ENCODE results near the gene SPRYD3.

The SPRYD3 gene

DNA sequence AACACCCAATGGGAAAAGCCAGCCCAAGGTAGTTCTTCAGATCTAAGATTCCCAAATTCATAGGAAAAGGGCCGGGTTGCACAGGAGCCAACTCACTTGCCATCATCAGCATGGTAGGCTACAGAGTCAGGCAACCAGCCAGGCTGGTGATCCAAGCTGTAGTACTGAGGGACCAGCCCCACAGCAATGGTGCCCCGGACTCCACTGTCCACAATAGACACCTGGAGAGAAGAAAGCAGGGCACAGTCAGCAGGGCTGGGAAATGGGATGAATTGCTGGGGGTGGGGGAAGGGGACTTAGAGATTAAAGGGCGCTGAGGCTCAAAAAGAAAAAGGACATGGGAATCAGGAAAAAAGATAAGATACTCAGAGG, 4.2 kb downstream of the SPRYD3 start:
- TF ChIP-seq CREB1 (IDR thresholded peaks at IDR 0.05; ENCODE audit: low read depth) (no peak), YY1 (IDR thresholded peaks at IDR 0.05; ENCODE audit: low read depth) (no peak), TEAD4 (IDR thresholded peaks at IDR 0.05) (no peak), NFIC (IDR thresholded peaks at IDR 0.05) (no peak), EP300 (IDR thresholded peaks at IDR 0.05; ENCODE audit: borderline replicate concordance) (no peak), FOXM1 (IDR thresholded peaks at IDR 0.05; ENCODE audit: borderline replicate concordance, low read depth) (no peak), USF1 (IDR thresholded peaks at IDR 0.05) (no peak), RAD21 (IDR thresholded peaks at IDR 0.05; ENCODE audit: low read depth) (no peak)
- TF ChIP-seq, protein P1, sequence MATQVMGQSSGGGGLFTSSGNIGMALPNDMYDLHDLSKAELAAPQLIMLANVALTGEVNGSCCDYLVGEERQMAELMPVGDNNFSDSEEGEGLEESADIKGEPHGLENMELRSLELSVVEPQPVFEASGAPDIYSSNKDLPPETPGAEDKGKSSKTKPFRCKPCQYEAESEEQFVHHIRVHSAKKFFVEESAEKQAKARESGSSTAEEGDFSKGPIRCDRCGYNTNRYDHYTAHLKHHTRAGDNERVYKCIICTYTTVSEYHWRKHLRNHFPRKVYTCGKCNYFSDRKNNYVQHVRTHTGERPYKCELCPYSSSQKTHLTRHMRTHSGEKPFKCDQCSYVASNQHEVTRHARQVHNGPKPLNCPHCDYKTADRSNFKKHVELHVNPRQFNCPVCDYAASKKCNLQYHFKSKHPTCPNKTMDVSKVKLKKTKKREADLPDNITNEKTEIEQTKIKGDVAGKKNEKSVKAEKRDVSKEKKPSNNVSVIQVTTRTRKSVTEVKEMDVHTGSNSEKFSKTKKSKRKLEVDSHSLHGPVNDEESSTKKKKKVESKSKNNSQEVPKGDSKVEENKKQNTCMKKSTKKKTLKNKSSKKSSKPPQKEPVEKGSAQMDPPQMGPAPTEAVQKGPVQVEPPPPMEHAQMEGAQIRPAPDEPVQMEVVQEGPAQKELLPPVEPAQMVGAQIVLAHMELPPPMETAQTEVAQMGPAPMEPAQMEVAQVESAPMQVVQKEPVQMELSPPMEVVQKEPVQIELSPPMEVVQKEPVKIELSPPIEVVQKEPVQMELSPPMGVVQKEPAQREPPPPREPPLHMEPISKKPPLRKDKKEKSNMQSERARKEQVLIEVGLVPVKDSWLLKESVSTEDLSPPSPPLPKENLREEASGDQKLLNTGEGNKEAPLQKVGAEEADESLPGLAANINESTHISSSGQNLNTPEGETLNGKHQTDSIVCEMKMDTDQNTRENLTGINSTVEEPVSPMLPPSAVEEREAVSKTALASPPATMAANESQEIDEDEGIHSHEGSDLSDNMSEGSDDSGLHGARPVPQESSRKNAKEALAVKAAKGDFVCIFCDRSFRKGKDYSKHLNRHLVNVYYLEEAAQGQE (IDR thresholded peaks at IDR 0.05; ENCODE audit: low read depth): no peak

- no peak for TF ChIP-seq EGR1 (IDR thresholded peaks at IDR 0.05)
- no peak for TF ChIP-seq TEAD4 (IDR thresholded peaks at IDR 0.05)
Observed at GRCh38 chr12:53074283-53074998, 4.7 kb downstream of the SPRYD3 start.

DNA sequence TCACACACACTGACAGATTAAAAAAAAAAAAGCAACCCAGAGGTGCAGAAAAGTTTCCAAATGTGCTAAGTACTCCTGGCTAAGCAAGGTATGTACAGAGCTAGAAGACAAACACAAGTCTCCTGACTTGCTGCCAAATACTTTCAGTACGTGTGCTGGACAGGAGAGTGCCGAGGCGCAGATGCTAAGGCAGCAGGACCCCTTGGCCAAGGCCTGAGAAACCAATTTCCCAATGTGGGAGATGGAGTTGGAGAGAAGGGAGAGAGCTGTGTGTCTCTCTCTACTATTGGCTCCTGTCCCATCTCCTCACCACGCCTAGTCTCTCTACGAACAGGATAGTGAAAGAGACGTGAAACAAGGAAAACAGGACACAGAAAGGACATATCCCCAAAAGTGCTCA, 5.3 kb downstream of the SPRYD3 start:
- TF ChIP-seq ZBTB7A (IDR thresholded peaks at IDR 0.05; ENCODE audit: low read depth) (no peak), RAD21 (IDR thresholded peaks at IDR 0.05; ENCODE audit: low read depth) (no peak), CREB1 (IDR thresholded peaks at IDR 0.05; ENCODE audit: low read depth) (no peak), EP300 (IDR thresholded peaks at IDR 0.05; ENCODE audit: borderline replicate concordance) (no peak), USF1 (IDR thresholded peaks at IDR 0.05) (no peak), FOXM1 (IDR thresholded peaks at IDR 0.05; ENCODE audit: borderline replicate concordance, low read depth) (no peak), YY1 (IDR thresholded peaks at IDR 0.05; ENCODE audit: low read depth) (no peak)
- TF ChIP-seq, protein P2, sequence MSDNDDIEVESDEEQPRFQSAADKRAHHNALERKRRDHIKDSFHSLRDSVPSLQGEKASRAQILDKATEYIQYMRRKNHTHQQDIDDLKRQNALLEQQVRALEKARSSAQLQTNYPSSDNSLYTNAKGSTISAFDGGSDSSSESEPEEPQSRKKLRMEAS (IDR thresholded peaks at IDR 0.05): no peak
- TF ChIP-seq, protein P1 (IDR thresholded peaks at IDR 0.05; ENCODE audit: low read depth): no peak

- TF ChIP-seq RAD21 (IDR thresholded peaks at IDR 0.05; ENCODE audit: low read depth) (no peak), CEBPB (IDR thresholded peaks at IDR 0.05) (no peak), TAF1 (IDR thresholded peaks at IDR 0.05; ENCODE audit: low read depth) (no peak), TEAD4 (IDR thresholded peaks at IDR 0.05) (no peak), FOXM1 (IDR thresholded peaks at IDR 0.05; ENCODE audit: borderline replicate concordance, low read depth) (no peak), USF1 (IDR thresholded peaks at IDR 0.05) (no peak), CREB1 (IDR thresholded peaks at IDR 0.05; ENCODE audit: low read depth) (no peak), YY1 (IDR thresholded peaks at IDR 0.05; ENCODE audit: low read depth) (no peak), ZBTB7A (IDR thresholded peaks at IDR 0.05; ENCODE audit: low read depth) (no peak), TCF12 (IDR thresholded peaks at IDR 0.05; ENCODE audit: low read depth) (no peak), EGR1 (IDR thresholded peaks at IDR 0.05) (no peak)
- TF ChIP-seq, protein P2 (IDR thresholded peaks at IDR 0.05): no peak
- TF ChIP-seq, protein P1 (IDR thresholded peaks at IDR 0.05; ENCODE audit: low read depth): no peak
Observed at GRCh38 chr12:53071591-53072551, 7.3 kb downstream of the SPRYD3 start.

All from Ishikawa (cell line).